ENCODE results near the gene BEST3. TPM values are rescaled to one million over a fixed set of nuclear protein-coding genes. Genes with fewer than 3 reads are reported as not detected.

Gene BEST3
- total RNA-seq = 2.2 and 2.5 TPM in 2 replicates

DNA sequence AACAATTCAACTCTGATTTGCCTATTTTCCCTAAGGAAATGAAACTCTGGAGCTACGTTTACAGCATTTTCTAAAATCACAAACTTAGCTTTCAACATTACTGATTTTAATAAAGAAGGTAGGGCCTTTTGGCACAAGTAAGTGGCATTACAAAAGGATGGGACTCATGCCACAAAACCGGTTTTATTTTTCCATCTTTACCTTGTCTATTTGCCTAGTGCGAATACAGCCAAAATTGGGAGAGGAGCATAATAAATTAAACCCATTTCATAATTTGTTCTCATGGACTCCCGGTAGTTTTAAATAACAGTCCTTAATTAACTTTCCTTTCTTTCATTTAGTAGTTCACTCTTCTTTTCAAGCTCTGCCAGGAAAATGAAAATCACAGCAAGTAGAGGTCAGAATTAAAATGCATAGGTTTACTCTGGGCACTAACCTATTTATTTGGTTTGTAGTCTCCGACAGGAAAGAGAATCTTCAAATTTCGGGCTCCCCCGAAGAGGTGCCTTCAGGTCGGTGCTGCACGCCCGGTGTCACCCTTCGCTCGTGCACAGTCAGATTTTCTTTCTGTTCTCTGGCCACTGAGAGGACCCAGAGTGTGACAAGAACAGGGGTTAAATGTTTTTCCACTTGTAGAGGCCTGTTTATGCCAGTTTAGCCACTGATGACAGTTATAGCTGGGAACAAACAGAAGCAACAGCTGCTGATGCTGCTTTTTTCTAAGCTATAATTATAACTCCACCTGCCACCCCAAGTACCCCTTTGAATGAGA lies at the start of gene BEST3:
Gene BEST3, minus strand, starts transcription at position 535 of the 772 bp plus-strand sequence. CDS start 1,505 bp downstream, outside the sequence.
- no peak within 1 kb of the TSS for H3K4me3 ChIP-seq (ENCODE audit: low read depth, low read length)
- no peak for DNase-seq (ENCODE audit: low read depth)
- no peak for TF ChIP-seq CTCF (conservative IDR thresholded peaks at IDR 0.05; ENCODE audit: low read depth, low read length)

- no peak overlapping the region for H3K4me3 ChIP-seq (ENCODE audit: low read depth, low read length)
- no peak for DNase-seq (ENCODE audit: low read depth)
- no peak for TF ChIP-seq CTCF (conservative IDR thresholded peaks at IDR 0.05; ENCODE audit: low read depth, low read length)
Observed at GRCh38 chr12:69744109-69744508, 45.0 kb upstream of the BEST3 start.

DNA sequence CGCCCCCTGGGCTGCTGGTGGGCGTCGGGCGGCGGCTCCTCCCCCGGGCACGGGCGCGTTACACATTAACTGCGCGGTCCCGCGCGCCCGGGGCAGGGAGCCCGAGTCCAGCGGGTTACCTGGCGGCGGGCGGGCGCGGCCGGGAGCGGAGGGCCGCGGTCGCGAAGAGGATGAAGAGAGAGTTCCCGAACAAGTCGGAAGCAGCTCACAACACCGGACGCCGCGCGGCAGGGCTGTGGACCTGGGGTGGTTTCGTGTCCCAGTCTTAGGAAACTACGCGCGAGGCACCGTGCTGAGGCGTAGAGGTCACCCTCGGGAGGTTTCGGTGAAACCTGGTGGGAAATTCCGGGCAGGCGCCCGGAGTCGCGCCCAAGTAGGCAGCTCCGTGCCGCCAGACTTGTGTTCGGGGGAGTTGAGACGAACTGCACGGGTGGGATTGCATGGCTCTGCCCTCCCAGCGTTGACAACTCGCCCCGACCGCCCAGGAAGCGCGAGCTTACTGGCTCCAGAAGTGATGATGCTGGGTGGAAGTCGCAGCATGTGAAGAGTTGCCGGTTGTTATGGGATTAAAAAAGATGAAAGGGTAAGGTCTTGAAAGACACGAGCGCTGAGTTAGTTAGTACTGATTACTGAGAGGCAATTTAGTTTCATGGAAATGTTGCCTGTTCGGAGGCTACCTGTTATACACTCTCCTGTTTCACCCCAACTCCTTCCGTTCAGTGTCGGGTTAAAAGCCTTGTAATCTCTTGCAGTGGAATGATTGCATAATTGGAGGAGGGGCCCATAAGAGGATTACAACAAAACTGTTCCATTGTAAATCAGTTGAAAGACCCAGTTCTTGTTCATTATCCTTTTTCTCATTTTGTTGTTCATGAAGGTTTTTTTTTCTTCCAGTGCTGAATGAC lies 40.4 kb upstream of the BEST3 start:
- DNase-seq (ENCODE audit: low read depth) = peak; percentile 40
- peak overlapping the region; percentile 89 for H3K4me3 ChIP-seq (ENCODE audit: low read depth, low read length)
- no peak for TF ChIP-seq CTCF (conservative IDR thresholded peaks at IDR 0.05; ENCODE audit: low read depth, low read length)

GRCh38 chr12:69738351-69739286 lies 39.5 kb upstream of the BEST3 start, which contains the start of gene RAB3IP:
Gene RAB3IP, plus strand, starts transcription at chr12:69738860. Its CDS starts 16,549 bp downstream, at chr12:69755409.
- DNase-seq (ENCODE audit: low read depth) = no peak
- peak; percentile 49 for TF ChIP-seq CTCF (conservative IDR thresholded peaks at IDR 0.05; ENCODE audit: low read depth, low read length)
- peak within 1 kb of the TSS; percentile 89 for H3K4me3 ChIP-seq (ENCODE audit: low read depth, low read length)

DNA sequence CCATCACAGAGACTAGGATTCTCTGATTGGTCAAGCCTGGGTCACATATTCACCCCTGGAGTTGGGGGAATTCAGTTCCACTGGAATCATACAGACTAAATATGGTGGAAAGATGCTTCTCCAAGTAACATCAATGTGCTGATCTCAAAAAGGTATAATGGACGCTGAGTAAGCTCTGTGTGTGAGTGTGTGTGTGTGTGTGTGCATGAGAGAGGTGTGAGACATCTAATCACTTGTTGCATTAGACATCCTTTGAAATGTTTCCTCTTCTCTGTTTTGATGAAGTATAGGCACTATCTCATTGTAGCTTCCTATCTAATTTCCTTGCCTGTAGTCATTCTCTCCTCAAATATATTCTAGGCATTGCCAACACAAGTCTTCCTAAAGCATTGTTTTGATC lies 34.5 kb upstream of the BEST3 start:
- H3K4me3 ChIP-seq (ENCODE audit: low read depth, low read length) = no peak overlapping the region
- no peak for TF ChIP-seq CTCF (conservative IDR thresholded peaks at IDR 0.05; ENCODE audit: low read depth, low read length)
- no peak for DNase-seq (ENCODE audit: low read depth)

GRCh38 chr12:69732088-69732487 lies 33.0 kb upstream of the BEST3 start:
- TF ChIP-seq CTCF (conservative IDR thresholded peaks at IDR 0.05; ENCODE audit: low read depth, low read length) = no peak
- peak; percentile 32 for DNase-seq (ENCODE audit: low read depth)

More at GRCh38 chr12:69732088-69732487, 33.0 kb upstream of the BEST3 start:
- H3K4me3 ChIP-seq (ENCODE audit: low read depth, low read length) = no peak overlapping the region

All from epithelial cell of proximal tubule (primary cell).